22Rv1 (cell line): ENCODE measurements around the gene NFX1.

Experiments
- ZFX ChIP-seq: fragments of 450-650 bp; IDR thresholded peaks from 2 replicates; pipeline ENCODE4 v1.6.1; 2017; ENCODE audit warnings: antibody characterized with exemption, borderline replicate concordance
- TF ChIP-seq, protein P1 (sequence below): fragments of 450-650 bp; IDR thresholded peaks from 2 replicates; pipeline ENCODE4 v1.5.1; 2017; ENCODE audit warnings: mild to moderate bottlenecking

DNA sequence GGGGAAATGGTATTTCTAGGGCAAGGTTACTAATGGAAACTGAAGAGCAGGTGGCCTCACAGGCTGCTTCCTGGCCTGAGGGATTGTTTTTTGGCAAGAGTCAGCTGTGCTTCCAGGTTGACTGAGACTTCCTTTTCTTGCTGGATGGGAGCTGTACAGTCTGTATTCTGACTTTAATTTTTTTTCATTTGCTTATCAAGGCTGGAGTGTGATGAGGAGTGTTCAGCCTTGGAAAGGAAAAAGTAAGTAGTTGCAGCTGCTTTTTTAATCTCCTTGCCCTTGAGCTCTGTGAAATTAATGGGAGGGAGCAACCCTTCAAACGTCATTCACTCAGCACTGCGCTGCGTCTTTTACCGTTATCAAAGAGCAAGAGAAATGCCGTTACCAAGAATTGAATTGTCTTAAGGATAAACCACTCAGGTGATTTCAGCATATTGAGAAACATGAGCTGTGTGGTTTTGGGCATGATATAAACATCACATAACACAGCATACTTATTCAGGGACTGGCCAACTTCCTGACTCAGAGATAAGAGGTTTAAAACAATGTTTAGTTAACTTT is 64.4 kb downstream of the NFX1 start:
- TF ChIP-seq, protein P1, sequence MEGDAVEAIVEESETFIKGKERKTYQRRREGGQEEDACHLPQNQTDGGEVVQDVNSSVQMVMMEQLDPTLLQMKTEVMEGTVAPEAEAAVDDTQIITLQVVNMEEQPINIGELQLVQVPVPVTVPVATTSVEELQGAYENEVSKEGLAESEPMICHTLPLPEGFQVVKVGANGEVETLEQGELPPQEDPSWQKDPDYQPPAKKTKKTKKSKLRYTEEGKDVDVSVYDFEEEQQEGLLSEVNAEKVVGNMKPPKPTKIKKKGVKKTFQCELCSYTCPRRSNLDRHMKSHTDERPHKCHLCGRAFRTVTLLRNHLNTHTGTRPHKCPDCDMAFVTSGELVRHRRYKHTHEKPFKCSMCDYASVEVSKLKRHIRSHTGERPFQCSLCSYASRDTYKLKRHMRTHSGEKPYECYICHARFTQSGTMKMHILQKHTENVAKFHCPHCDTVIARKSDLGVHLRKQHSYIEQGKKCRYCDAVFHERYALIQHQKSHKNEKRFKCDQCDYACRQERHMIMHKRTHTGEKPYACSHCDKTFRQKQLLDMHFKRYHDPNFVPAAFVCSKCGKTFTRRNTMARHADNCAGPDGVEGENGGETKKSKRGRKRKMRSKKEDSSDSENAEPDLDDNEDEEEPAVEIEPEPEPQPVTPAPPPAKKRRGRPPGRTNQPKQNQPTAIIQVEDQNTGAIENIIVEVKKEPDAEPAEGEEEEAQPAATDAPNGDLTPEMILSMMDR, result no peak
- no peak for TF ChIP-seq ZFX
